PC-3 (cell line): ENCODE data around the gene EMC9. TPM values are rescaled to one million over a fixed set of nuclear protein-coding genes. Genes with fewer than 3 reads are reported as not detected.

Experiments used
- ATAC-seq: fragments of 200-7000 bp; cut with Tn5 transposase; 2 replicates; pipeline ENCODE4 v1.9.1; 2020; ENCODE audit warnings: mild to moderate bottlenecking, moderate library complexity
- BruUV-seq: library from RNA; stranded (reverse); fragments of 400-500 nt; replicated peaks from 2 replicates; lab custom pipeline; 2021; lab: Mats Ljungman, UMichigan
- CTCF ChIA-PET: fragments of 300-600 bp; sonication (Branson Sonifier 250); formaldehyde crosslinking; loops from one replicate; lab custom pipeline; 2022; ENCODE audit warnings: antibody characterized with exemption; lab: Charles Lee
- POLR2A ChIA-PET: fragments of 300-600 bp; sonication (Branson Sonifier 250); formaldehyde crosslinking; loops from one replicate; lab custom pipeline; 2022; ENCODE audit warnings: antibody characterized with exemption; ENCODE audit not compliant: unreplicated experiment; lab: Charles Lee
- DNase-seq: peaks from one replicate; pipeline ENCODE4 v3.0.0-alpha.2; 2015
- H2AFZ ChIP-seq: fragments of 300-600 bp; sonication (generic); 2 replicates; pipeline ENCODE4 v1.6.0; 2016; ENCODE audit warnings: antibody characterized with exemption, low read length
- H3F3A ChIP-seq: fragments of 300-600 bp; sonication (generic); one replicate; pipeline ENCODE4 v1.6.0; 2017; ENCODE audit warnings: antibody characterized with exemption, low read length, control low read depth, mild to moderate bottlenecking; ENCODE audit not compliant: unreplicated experiment
- H3K27ac ChIP-seq: fragments of 300-600 bp; sonication (generic); 2 replicates; pipeline ENCODE4 v1.5.1; 2016; ENCODE audit warnings: mild to moderate bottlenecking, low read length
- H3K27me3 ChIP-seq: fragments of 300-600 bp; sonication (generic); 2 replicates; pipeline ENCODE4 v1.6.1; 2016; ENCODE audit warnings: low read length, mixed read lengths
- H3K36me3 ChIP-seq: fragments of 300-600 bp; sonication (generic); 2 replicates; pipeline ENCODE4 v1.6.1; 2016; ENCODE audit warnings: low read depth, mixed run types, low read length, mixed read lengths
- H3K4me1 ChIP-seq: fragments of 300-600 bp; sonication (generic); 2 replicates; pipeline ENCODE4 v1.5.1; 2016; ENCODE audit warnings: low read length; ENCODE audit not compliant: insufficient read depth
- H3K4me2 ChIP-seq: fragments of 300-600 bp; sonication (generic); 2 replicates; pipeline ENCODE4 v1.6.0; 2016; ENCODE audit warnings: low read length
- H3K4me3 ChIP-seq: fragments of 300-600 bp; sonication (generic); 2 replicates; pipeline ENCODE4 v1.5.1; 2016; ENCODE audit warnings: mild to moderate bottlenecking, low read length, mixed read lengths
- H3K79me2 ChIP-seq: fragments of 300-600 bp; sonication (generic); 2 replicates; pipeline ENCODE4 v1.6.1; 2017; ENCODE audit warnings: low read length, mixed read lengths
- H3K9ac ChIP-seq: fragments of 300-600 bp; sonication (generic); 2 replicates; pipeline ENCODE4 v1.6.0; 2016; ENCODE audit warnings: mild to moderate bottlenecking, low read length
- H3K9me2 ChIP-seq: fragments of 300-600 bp; sonication (generic); replicated peaks from 2 replicates; pipeline ENCODE4 v1.6.1; 2016; ENCODE audit warnings: mixed run types, low read length, mixed read lengths
- H3K9me3 ChIP-seq: fragments of 300-600 bp; sonication (generic); 2 replicates; pipeline ENCODE4 v1.6.1; 2016; ENCODE audit warnings: low read length, mixed read lengths
- H4K20me1 ChIP-seq: fragments of 300-600 bp; sonication (generic); 2 replicates; pipeline ENCODE4 v1.6.1; 2016; ENCODE audit warnings: low read length, mixed read lengths
- CTCF ChIP-seq: fragments of 300-600 bp; sonication (generic); conservative IDR thresholded peaks from 2 replicates; pipeline ENCODE4 v1.5.1; 2017; ENCODE audit warnings: antibody characterized with exemption, low read depth, mild to moderate bottlenecking, low read length
- EZH2 ChIP-seq: fragments of 300-600 bp; sonication (generic); IDR thresholded peaks from one replicate; pipeline ENCODE4 v1.6.1; 2017; ENCODE audit warnings: antibody characterized with exemption, mild to moderate bottlenecking, low read length; ENCODE audit not compliant: unreplicated experiment
- EZH2phosphoT487 ChIP-seq: fragments of 300-600 bp; sonication (generic); IDR thresholded peaks from 2 replicates; pipeline ENCODE4 v1.6.1; 2018; ENCODE audit warnings: mild to moderate bottlenecking, antibody characterized with exemption, low read length, borderline replicate concordance
- intact Hi-C: fragments of 100-400 bp; cut with micrococcal nuclease; formaldehyde crosslinking; loops from 2 replicates; pipeline ENCODE4 v1.9.0; 2023
- total RNA-seq: library from RNA; depleted of rRNA; stranded (reverse); fragments of >200 nt; gene quantifications from 2 replicates; pipeline ENCODE4 v1.2.3, GENCODE V29; 2014

Gene EMC9
- total RNA-seq, 1 experiment from 2014 or later, result 30.1 TPM

- no peak overlapping the region for H2AFZ ChIP-seq
- H3K9me3 ChIP-seq, result no peaks in the 10 kb centered on the region
- peaks cover 3% of the 10 kb centered on the region for H3F3A ChIP-seq
- CTCF ChIA-PET, result no interaction called here
- peaks cover 12% of the 10 kb centered on the region for H3K4me1 ChIP-seq
- no peak overlapping the region for H3K9ac ChIP-seq
- intact Hi-C loops, result no loop called here
- no peaks in the 10 kb centered on the region for H3K27me3 ChIP-seq
- no peaks in the 10 kb centered on the region for H3K9me2 ChIP-seq
- H3K4me3 ChIP-seq, result no peak overlapping the region
- H3K36me3 ChIP-seq, result peaks cover 34% of the 10 kb centered on the region; the same call in 1 of the 2 replicates
- no peak for TF ChIP-seq EZH2
- no peak for TF ChIP-seq CTCF
- no peak for TF ChIP-seq EZH2phosphoT487
- peaks cover 34% of the 10 kb centered on the region for H3K79me2 ChIP-seq
- no peak overlapping the region for H3K27ac ChIP-seq
- no TSS peak for BruUV-seq
- H4K20me1 ChIP-seq, result no peaks in the 10 kb centered on the region
- ATAC-seq (no peak), DNase-seq (no peak)
- H3K4me2 ChIP-seq, result no peak overlapping the region
- POLR2A ChIA-PET, result no interaction called here
Measured at GRCh38 chr14:24150567-24150966, 9.2 kb upstream of the EMC9 start.

DNA sequence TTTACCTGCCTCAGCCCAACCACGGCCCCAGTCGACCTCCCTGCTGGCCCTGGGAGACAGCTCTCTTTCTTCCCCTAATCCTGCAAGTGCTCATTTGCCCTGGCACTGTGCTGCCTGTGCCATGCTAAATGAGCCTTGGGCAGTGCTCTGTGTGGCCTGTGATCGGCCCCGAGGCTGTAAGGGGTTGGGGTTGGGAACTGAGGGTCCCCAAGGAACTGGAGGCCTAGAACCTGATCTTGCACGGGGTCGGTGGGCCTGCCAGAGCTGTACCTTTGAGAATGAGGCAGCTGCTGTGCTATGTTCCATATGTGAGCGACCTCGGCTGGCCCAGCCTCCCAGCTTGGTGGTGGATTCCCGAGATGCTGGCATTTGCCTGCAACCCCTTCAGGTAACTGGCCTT, 8.7 kb upstream of the EMC9 start:
- H2AFZ ChIP-seq, result no peak overlapping the region
- no peak overlapping the region for H3K4me2 ChIP-seq
- H3K4me3 ChIP-seq, result no peak overlapping the region
- H3K27me3 ChIP-seq, result no peaks in the 10 kb centered on the region
- H3K9ac ChIP-seq, result no peak overlapping the region
- TF ChIP-seq EZH2phosphoT487 (no peak), CTCF (no peak), EZH2 (no peak)
- H3K4me1 ChIP-seq, result peaks cover 17% of the 10 kb centered on the region
- H3K27ac ChIP-seq, result no peak overlapping the region
- CTCF ChIA-PET, result no interaction called here
- POLR2A ChIA-PET, result no interaction called here
- ATAC-seq, result no peak
- H3K36me3 ChIP-seq, result peaks cover 29% of the 10 kb centered on the region; the same call in 1 of the 2 replicates
- no peaks in the 10 kb centered on the region for H3F3A ChIP-seq
- no peaks in the 10 kb centered on the region for H3K9me2 ChIP-seq
- H3K79me2 ChIP-seq, result peaks cover 39% of the 10 kb centered on the region
- intact Hi-C loops, result no loop called here
- no peaks in the 10 kb centered on the region for H3K9me3 ChIP-seq
- no TSS peak for BruUV-seq
- no peaks in the 10 kb centered on the region for H4K20me1 ChIP-seq
- no peak for DNase-seq

- BruUV-seq, result no TSS peak
- peaks cover 17% of the 10 kb centered on the region for H3K4me1 ChIP-seq
- H3K9me2 ChIP-seq, result no peaks in the 10 kb centered on the region
- intact Hi-C loops, result no loop called here
- no peaks in the 10 kb centered on the region for H3K9me3 ChIP-seq
- no peaks in the 10 kb centered on the region for H4K20me1 ChIP-seq
- no peak overlapping the region for H3K9ac ChIP-seq
- ATAC-seq (no peak), DNase-seq (no peak)
- ChIA-PET CTCF (no interaction called here), POLR2A (no interaction called here)
- no peaks in the 10 kb centered on the region for H3F3A ChIP-seq
- no peak overlapping the region for H3K27ac ChIP-seq
- H3K27me3 ChIP-seq, result no peaks in the 10 kb centered on the region
- peaks cover 45% of the 10 kb centered on the region for H3K79me2 ChIP-seq
- no peak overlapping the region for H3K4me2 ChIP-seq
- H3K36me3 ChIP-seq, result peaks cover 23% of the 10 kb centered on the region; the same call in 1 of the 2 replicates
- no peak overlapping the region for H2AFZ ChIP-seq
- no peak overlapping the region for H3K4me3 ChIP-seq
- TF ChIP-seq CTCF, result no peak
- no peak for TF ChIP-seq EZH2
- TF ChIP-seq EZH2phosphoT487, result no peak
Measured at GRCh38 chr14:24149302-24149969, 8.0 kb upstream of the EMC9 start.
